H9 (cell line): ENCODE data around the gene OAS1. TPM values are rescaled to one million over a fixed set of nuclear protein-coding genes. Genes with fewer than 3 reads are reported as not detected.

Experiments used
- DNase-seq: peaks from one replicate; pipeline ENCODE4 v3.0.0-alpha.2; 2017
- H2AFZ ChIP-seq: one replicate; pipeline ENCODE4 v1.6.1; 2013; ENCODE audit warnings: mild to moderate bottlenecking, low read length, control low read depth, moderate library complexity
- H2AK5ac ChIP-seq: 2 replicates; pipeline ENCODE4 v1.6.1; 2013; ENCODE audit warnings: low read length, control low read depth, mixed read lengths; ENCODE audit not compliant: insufficient read length
- H2BK120ac ChIP-seq: one replicate; pipeline ENCODE4 v1.6.1; 2013; ENCODE audit warnings: low read depth, mild to moderate bottlenecking, low read length, control low read depth, inconsistent platforms; ENCODE audit not compliant: poor library complexity, severe bottlenecking
- H2BK12ac ChIP-seq: 2 replicates; pipeline ENCODE4 v1.6.1; 2013; ENCODE audit warnings: low read length, control low read depth, mixed read lengths, low read depth; ENCODE audit not compliant: insufficient read length
- H2BK15ac ChIP-seq: 2 replicates; pipeline ENCODE4 v1.6.1; 2013; ENCODE audit warnings: low read depth, low read length, control low read depth
- H2BK20ac ChIP-seq: one replicate; pipeline ENCODE4 v1.6.1; 2013; ENCODE audit warnings: low read depth, mild to moderate bottlenecking, low read length, control low read depth, inconsistent platforms; ENCODE audit not compliant: poor library complexity, severe bottlenecking
- H2BK5ac ChIP-seq: 2 replicates; pipeline ENCODE4 v1.6.1; 2013; ENCODE audit warnings: low read length, control low read depth, mixed read lengths; ENCODE audit not compliant: insufficient read length
- H3K14ac ChIP-seq: 2 replicates; pipeline ENCODE4 v1.6.1; 2013; ENCODE audit warnings: low read length, control low read depth; ENCODE audit not compliant: insufficient read depth
- H3K18ac ChIP-seq: 2 replicates; pipeline ENCODE4 v1.6.1; 2013; ENCODE audit warnings: low read depth, mild to moderate bottlenecking, mixed read lengths, low read length, control low read depth; ENCODE audit not compliant: insufficient read length
- H3K23ac ChIP-seq: 2 replicates; pipeline ENCODE4 v1.6.1; 2013; ENCODE audit warnings: low read length, control low read depth, mixed read lengths, low read depth; ENCODE audit not compliant: insufficient read length
- H3K23me2 ChIP-seq: 2 replicates; pipeline ENCODE4 v1.6.1; 2013; ENCODE audit warnings: low read depth, mild to moderate bottlenecking, mixed read lengths, low read length, control low read depth; ENCODE audit not compliant: insufficient read length, poor library complexity, severe bottlenecking
- H3K27ac ChIP-seq: 2 replicates; pipeline ENCODE4 v1.5.1; 2013; ENCODE audit warnings: low read length, control low read depth, mixed read lengths, low read depth; ENCODE audit not compliant: insufficient read length
- H3K27me3 ChIP-seq: 2 replicates; pipeline ENCODE4 v1.6.1; 2013; ENCODE audit warnings: low read length, control low read depth, inconsistent platforms; ENCODE audit not compliant: insufficient read depth
- H3K4ac ChIP-seq: 2 replicates; pipeline ENCODE4 v1.6.1; 2013; ENCODE audit warnings: low read depth, mild to moderate bottlenecking, control low read depth, inconsistent platforms, low read length, moderate library complexity
- H3K4me1 ChIP-seq: 2 replicates; pipeline ENCODE4 v1.6.1; 2013; ENCODE audit warnings: low read length, control low read depth, inconsistent platforms; ENCODE audit not compliant: insufficient read depth
- H3K4me2 ChIP-seq: 2 replicates; pipeline ENCODE4 v1.6.1; 2013; ENCODE audit warnings: low read length, control low read depth, mixed read lengths; ENCODE audit not compliant: insufficient read length, insufficient read depth
- H3K56ac ChIP-seq: 2 replicates; pipeline ENCODE4 v1.6.1; 2013; ENCODE audit warnings: low read depth, mild to moderate bottlenecking, mixed read lengths, low read length, control low read depth; ENCODE audit not compliant: insufficient read length
- H3K79me1 ChIP-seq: 2 replicates; pipeline ENCODE4 v1.6.1; 2013; ENCODE audit warnings: low read depth, mild to moderate bottlenecking, moderate library complexity, low read length, control low read depth, inconsistent platforms; ENCODE audit not compliant: insufficient read depth, poor library complexity, severe bottlenecking
- H3K79me2 ChIP-seq: 2 replicates; pipeline ENCODE4 v1.6.1; 2013; ENCODE audit warnings: low read length, control low read depth, inconsistent platforms; ENCODE audit not compliant: insufficient read depth
- H3K9ac ChIP-seq: 2 replicates; pipeline ENCODE4 v1.6.1; 2013; ENCODE audit warnings: low read length, control low read depth, mixed read lengths; ENCODE audit not compliant: insufficient read length; ENCODE audit errors: extremely low read depth
- H3K9me3 ChIP-seq: one replicate; pipeline ENCODE4 v1.6.1; 2013; ENCODE audit warnings: low read depth, low read length, inconsistent platforms; ENCODE audit not compliant: control insufficient read depth
- H3T11ph ChIP-seq: one replicate; pipeline ENCODE4 v1.6.1; 2013; ENCODE audit warnings: mild to moderate bottlenecking, low read length, control low read depth, inconsistent platforms
- H4K20me1 ChIP-seq: one replicate; pipeline ENCODE4 v1.6.1; 2013; ENCODE audit not compliant: control insufficient read depth, insufficient read length, insufficient read depth
- H4K5ac ChIP-seq: 2 replicates; pipeline ENCODE4 v1.6.1; 2013; ENCODE audit warnings: low read depth, mild to moderate bottlenecking, mixed read lengths, low read length, control low read depth; ENCODE audit not compliant: insufficient read length
- H4K8ac ChIP-seq: replicated peaks from 2 replicates; pipeline ENCODE4 v1.6.1; 2013; ENCODE audit warnings: low read length, control low read depth, mixed read lengths, low read depth; ENCODE audit not compliant: insufficient read length
- H4K91ac ChIP-seq: 2 replicates; pipeline ENCODE4 v1.6.1; 2013; ENCODE audit warnings: low read depth, mild to moderate bottlenecking, moderate library complexity, mixed read lengths, low read length, control low read depth; ENCODE audit not compliant: insufficient read length
- H3K27ac Mint-ChIP-seq, 3 experiments: 2 replicates in 2 of 3; 3 replicates in 1 of 3; pipeline ENCODE4 v1.8.0; 2020 to 2021; ENCODE audit warnings: mixed read lengths in 3 of 3, mild to moderate bottlenecking in 1 of 3, moderate library complexity in 1 of 3
- H3K27me3 Mint-ChIP-seq: 2 replicates; pipeline ENCODE4 v1.8.0; 2021; ENCODE audit warnings: low read depth, mild to moderate bottlenecking, moderate library complexity, mixed read lengths
- H3K36me3 Mint-ChIP-seq, 3 experiments: 2 replicates in 2 of 3; 3 replicates in 1 of 3; pipeline ENCODE4 v1.8.0; 2020 to 2021; ENCODE audit warnings: low read depth in 3 of 3, mixed read lengths in 3 of 3; ENCODE audit not compliant: insufficient read depth in 1 of 3
- H3K4me1 Mint-ChIP-seq, 2 experiments: 2 replicates each; pipeline ENCODE4 v1.8.0; 2020; ENCODE audit warnings: mixed read lengths in 2 of 2
- H3K4me3 Mint-ChIP-seq, 2 experiments: 2 replicates in 1 of 2; 3 replicates in 1 of 2; pipeline ENCODE4 v1.8.0; 2020 to 2021; ENCODE audit warnings: mild to moderate bottlenecking in 2 of 2, mixed read lengths in 2 of 2, moderate library complexity in 1 of 2
- H3K9me3 Mint-ChIP-seq, 2 experiments: 2 replicates in 1 of 2; 3 replicates in 1 of 2; pipeline ENCODE4 v1.8.0; 2020; ENCODE audit warnings: mild to moderate bottlenecking in 2 of 2, mixed read lengths in 2 of 2, moderate library complexity in 1 of 2
- CTCF ChIP-seq: fragments of 200-600 bp; sonication (generic); conservative IDR thresholded peaks from 3 replicates; pipeline ENCODE4 v1.8.0; 2021; ENCODE audit warnings: antibody characterized with exemption, mild to moderate bottlenecking
- WGBS: extraction: QIAGEN DNeasy Blood & Tissue Kit; methylation state at CpG from one replicate; pipeline ENCODE4 v1.1.7; 2013; ENCODE audit warnings: missing lambda C conversion rate, low lambda C conversion rate, mixed read lengths; ENCODE audit not compliant: insufficient read length; ENCODE audit errors: extremely low coverage; 5-methylcytosine and 5-hydroxymethylcytosine counted together
- total RNA-seq: library from RNA; stranded (reverse); gene quantifications from 2 replicates; pipeline ENCODE4 v1.2.1, GENCODE V29; 2021

Gene OAS1
- total RNA-seq, 1 experiment from 2014 or later: not detected

- H4K5ac ChIP-seq: no peak overlapping the region
- no peaks in the 10 kb centered on the region for H3K79me1 ChIP-seq
- Mint-ChIP-seq H3K36me3 (no peaks in the 10 kb centered on the region), H3K27me3 (peaks cover 9% of the 10 kb centered on the region), H3K4me3 (no peak overlapping the region), H3K27ac (peak overlapping the region in 1 of 3 experiments; percentile 5; a peak in 1 of 7 replicates), H3K4me1 (no peaks in the 10 kb centered on the region; a peak in 1 of 4 replicates), H3K9me3 (peaks cover under 1 to 4% of the 10 kb centered on the region in 2 experiments; a peak in 3 of 5 replicates)
- no peaks in the 10 kb centered on the region for H3K23me2 ChIP-seq
- H3K9me3 ChIP-seq: peaks cover under 1% of the 10 kb centered on the region
- H3K4ac ChIP-seq: no peak overlapping the region
- no peak overlapping the region for H4K8ac ChIP-seq
- H3K9ac ChIP-seq: no peak overlapping the region
- WGBS: no CpG with 5 or more reads among the region's 6 CpGs
- no peaks in the 10 kb centered on the region for H3K4me1 ChIP-seq
- H3K4me2 ChIP-seq: no peak overlapping the region
- no peak overlapping the region for H2BK12ac ChIP-seq
- no peak for DNase-seq
- H2BK15ac ChIP-seq: no peak overlapping the region
- no peak for TF ChIP-seq CTCF
- no peak overlapping the region for H2AFZ ChIP-seq
- no peak overlapping the region for H4K91ac ChIP-seq
- H3K27ac ChIP-seq: no peak overlapping the region
- no peak overlapping the region for H2BK120ac ChIP-seq
- H3K14ac ChIP-seq: no peak overlapping the region
- H2AK5ac ChIP-seq: no peak overlapping the region
- no peak overlapping the region for H3K23ac ChIP-seq
- H3K79me2 ChIP-seq: no peaks in the 10 kb centered on the region
- no peak overlapping the region for H2BK20ac ChIP-seq
- no peak overlapping the region for H3T11ph ChIP-seq
- no peaks in the 10 kb centered on the region for H4K20me1 ChIP-seq
- no peaks in the 10 kb centered on the region for H3K27me3 ChIP-seq
- H3K18ac ChIP-seq: no peak overlapping the region
- no peak overlapping the region for H2BK5ac ChIP-seq
- no peak overlapping the region for H3K56ac ChIP-seq
These were observed 15.4 kb upstream of the OAS1 start for GRCh38 chr12:112891093-112892024.
